ENCODE measurements around the gene PVALEF. TPM values are rescaled to one million over a fixed set of nuclear protein-coding genes. Genes with fewer than 3 reads are reported as not detected.

PVALEF gene
- total RNA-seq, 1 donor from 2014 or later, result not detected

- no peak for ATAC-seq
- no peak for DNase-seq
These were observed 23.2 kb downstream of the PVALEF start for GRCh38 chr17:81188491-81188840.

GRCh38 chr17:81189016-81189415 lies 23.7 kb downstream of the PVALEF start:
- Histone ChIP-seq H3K27me3 (ENCODE audit: low read depth) (no peaks in the 10 kb centered on the region), H3K36me3 (peaks cover 6% of the 10 kb centered on the region), H3K27ac (no peak overlapping the region), H3K9me3 (no peaks in the 10 kb centered on the region), H3K4me3 (no peak overlapping the region), H3K4me1 (no peaks in the 10 kb centered on the region)
- TF ChIP-seq, protein P1, sequence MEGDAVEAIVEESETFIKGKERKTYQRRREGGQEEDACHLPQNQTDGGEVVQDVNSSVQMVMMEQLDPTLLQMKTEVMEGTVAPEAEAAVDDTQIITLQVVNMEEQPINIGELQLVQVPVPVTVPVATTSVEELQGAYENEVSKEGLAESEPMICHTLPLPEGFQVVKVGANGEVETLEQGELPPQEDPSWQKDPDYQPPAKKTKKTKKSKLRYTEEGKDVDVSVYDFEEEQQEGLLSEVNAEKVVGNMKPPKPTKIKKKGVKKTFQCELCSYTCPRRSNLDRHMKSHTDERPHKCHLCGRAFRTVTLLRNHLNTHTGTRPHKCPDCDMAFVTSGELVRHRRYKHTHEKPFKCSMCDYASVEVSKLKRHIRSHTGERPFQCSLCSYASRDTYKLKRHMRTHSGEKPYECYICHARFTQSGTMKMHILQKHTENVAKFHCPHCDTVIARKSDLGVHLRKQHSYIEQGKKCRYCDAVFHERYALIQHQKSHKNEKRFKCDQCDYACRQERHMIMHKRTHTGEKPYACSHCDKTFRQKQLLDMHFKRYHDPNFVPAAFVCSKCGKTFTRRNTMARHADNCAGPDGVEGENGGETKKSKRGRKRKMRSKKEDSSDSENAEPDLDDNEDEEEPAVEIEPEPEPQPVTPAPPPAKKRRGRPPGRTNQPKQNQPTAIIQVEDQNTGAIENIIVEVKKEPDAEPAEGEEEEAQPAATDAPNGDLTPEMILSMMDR (IDR thresholded peaks at IDR 0.05), result no peak
- intact Hi-C loops (cut with DNase I), result no loop called here
- ATAC-seq (no peak), DNase-seq (no peak)

More at GRCh38 chr17:81188491-81188840, 23.2 kb downstream of the PVALEF start:
- no peak overlapping the region for H3K27ac ChIP-seq
- no peaks in the 10 kb centered on the region for H3K9me3 ChIP-seq
- peaks cover 6% of the 10 kb centered on the region for H3K36me3 ChIP-seq
- H3K4me3 ChIP-seq, result no peak overlapping the region
- TF ChIP-seq, protein P1 (IDR thresholded peaks at IDR 0.05), result no peak
- no peaks in the 10 kb centered on the region for H3K27me3 ChIP-seq (ENCODE audit: low read depth)
- intact Hi-C loops (cut with DNase I), result no loop called here
- no peaks in the 10 kb centered on the region for H3K4me1 ChIP-seq

DNA sequence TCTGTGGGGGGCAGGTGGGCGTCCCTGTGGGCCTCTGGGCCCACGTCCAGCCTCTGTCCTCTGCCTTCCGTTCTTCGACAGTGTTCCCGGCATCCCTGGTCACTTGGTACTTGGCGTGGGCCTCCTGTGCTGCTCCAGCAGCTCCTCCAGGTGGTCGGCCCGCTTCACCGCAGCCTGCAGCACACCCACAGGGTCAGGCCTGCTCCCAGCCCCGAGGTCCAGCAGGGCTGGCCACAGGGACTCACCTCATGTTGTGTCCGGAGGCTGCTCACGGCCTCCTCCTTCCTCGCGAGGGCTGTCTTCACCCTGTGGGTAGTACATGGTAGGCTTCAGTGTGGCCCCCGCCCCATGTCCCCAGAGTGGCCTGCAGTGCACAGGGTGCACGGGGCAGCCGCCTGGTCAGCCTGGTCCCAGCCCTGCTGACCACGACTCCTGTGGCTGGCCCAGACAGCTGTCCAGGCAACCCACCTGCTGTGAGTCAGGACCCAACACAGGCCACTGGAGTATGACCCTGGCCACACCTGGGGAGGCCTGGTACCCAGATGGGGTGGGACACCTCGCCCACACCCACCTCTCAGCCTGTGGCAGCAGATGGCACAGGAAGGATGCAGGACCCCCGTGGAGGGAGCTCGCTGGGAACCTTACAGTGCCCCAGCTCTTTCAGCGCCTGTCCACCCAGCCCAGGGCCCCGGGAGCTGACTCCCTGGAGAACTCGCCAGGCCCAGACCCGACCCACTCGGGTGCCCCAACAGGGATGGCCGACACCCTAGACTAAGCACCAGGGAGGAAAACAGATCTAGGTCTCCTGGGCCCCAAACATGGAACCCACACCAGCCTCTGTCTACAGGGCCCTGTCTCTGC lies 24.6 kb downstream of the PVALEF start:
- intact Hi-C loops (cut with DNase I), result no loop called here
- Histone ChIP-seq H3K27me3 (ENCODE audit: low read depth) (no peaks in the 10 kb centered on the region), H3K27ac (no peak overlapping the region), H3K36me3 (peaks cover 6% of the 10 kb centered on the region), H3K4me1 (no peaks in the 10 kb centered on the region), H3K9me3 (no peaks in the 10 kb centered on the region), H3K4me3 (no peak overlapping the region)
- DNase-seq, result no peak
- ATAC-seq, result no peak
- TF ChIP-seq, protein P1 (IDR thresholded peaks at IDR 0.05), result peak; percentile 13

DNA sequence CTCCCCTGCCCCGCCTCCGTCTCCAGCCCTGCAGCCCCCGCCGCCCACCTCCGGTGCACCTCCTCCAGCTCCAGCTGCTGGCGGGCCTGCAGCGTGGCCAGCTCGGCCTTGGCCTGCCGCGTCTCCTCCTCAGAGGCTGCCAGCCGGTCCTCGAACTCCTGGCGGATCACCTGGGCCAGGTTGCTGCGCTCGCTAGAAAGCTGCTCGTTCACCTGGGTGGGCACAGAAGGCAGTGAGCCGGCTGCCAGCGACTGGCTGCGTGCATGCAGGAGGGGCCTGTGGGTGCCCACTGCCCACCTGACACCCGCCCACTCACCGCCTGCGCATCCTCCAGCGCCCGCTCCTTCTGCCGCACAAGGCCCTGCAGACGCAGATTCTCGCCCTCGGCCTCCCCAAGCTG lies 25.3 kb downstream of the PVALEF start:
- no peaks in the 10 kb centered on the region for H3K9me3 ChIP-seq
- peaks cover 9% of the 10 kb centered on the region for H3K36me3 ChIP-seq
- H3K27me3 ChIP-seq (ENCODE audit: low read depth), result no peaks in the 10 kb centered on the region
- intact Hi-C loops (cut with DNase I), result no loop called here
- H3K4me3 ChIP-seq, result no peak overlapping the region
- no peak overlapping the region for H3K27ac ChIP-seq
- no peaks in the 10 kb centered on the region for H3K4me1 ChIP-seq
- TF ChIP-seq, protein P1 (IDR thresholded peaks at IDR 0.05), result no peak
- no peak for DNase-seq
- no peak for ATAC-seq

- H3K4me3 ChIP-seq, result no peak overlapping the region
- H3K36me3 ChIP-seq, result peaks cover 9% of the 10 kb centered on the region
- no peaks in the 10 kb centered on the region for H3K4me1 ChIP-seq
- TF ChIP-seq, protein P1 (IDR thresholded peaks at IDR 0.05), result no peak
- DNase-seq (no peak), ATAC-seq (no peak)
- H3K27ac ChIP-seq, result no peak overlapping the region
- no peaks in the 10 kb centered on the region for H3K9me3 ChIP-seq
- intact Hi-C loops (cut with DNase I), result no loop called here
- no peaks in the 10 kb centered on the region for H3K27me3 ChIP-seq (ENCODE audit: low read depth)
These were observed 25.8 kb downstream of the PVALEF start for GRCh38 chr17:81191116-81191515.
